Epithelial cell of proximal tubule (primary cell): ENCODE measurements around the gene CALD1. TPM values are rescaled to one million over a fixed set of nuclear protein-coding genes. Genes with fewer than 3 reads are reported as not detected.
A peak's percentile ranks its signal among the peaks of the same experiment; 100 is the strongest.

ENCODE experiments used
- DNase-seq: peaks from one replicate; pipeline ENCODE4 v3.0.0-alpha.2; 2011; ENCODE audit warnings: low read depth
- H3K4me3 ChIP-seq: 2 replicates; pipeline ENCODE4 v1.5.1; 2011; ENCODE audit warnings: low read depth, mild to moderate bottlenecking, low read length
- total RNA-seq: library from RNA; depleted of rRNA; stranded (reverse); fragments of >200 nt; gene quantifications from 2 replicates; pipeline ENCODE4 v1.2.3, GENCODE V29; 2015
- TF ChIP-seq, protein P1 (sequence below): conservative IDR thresholded peaks from 2 replicates; pipeline ENCODE4 v1.5.1; 2012; ENCODE audit warnings: low read depth, mild to moderate bottlenecking, low read length

The CALD1 gene, protein sequence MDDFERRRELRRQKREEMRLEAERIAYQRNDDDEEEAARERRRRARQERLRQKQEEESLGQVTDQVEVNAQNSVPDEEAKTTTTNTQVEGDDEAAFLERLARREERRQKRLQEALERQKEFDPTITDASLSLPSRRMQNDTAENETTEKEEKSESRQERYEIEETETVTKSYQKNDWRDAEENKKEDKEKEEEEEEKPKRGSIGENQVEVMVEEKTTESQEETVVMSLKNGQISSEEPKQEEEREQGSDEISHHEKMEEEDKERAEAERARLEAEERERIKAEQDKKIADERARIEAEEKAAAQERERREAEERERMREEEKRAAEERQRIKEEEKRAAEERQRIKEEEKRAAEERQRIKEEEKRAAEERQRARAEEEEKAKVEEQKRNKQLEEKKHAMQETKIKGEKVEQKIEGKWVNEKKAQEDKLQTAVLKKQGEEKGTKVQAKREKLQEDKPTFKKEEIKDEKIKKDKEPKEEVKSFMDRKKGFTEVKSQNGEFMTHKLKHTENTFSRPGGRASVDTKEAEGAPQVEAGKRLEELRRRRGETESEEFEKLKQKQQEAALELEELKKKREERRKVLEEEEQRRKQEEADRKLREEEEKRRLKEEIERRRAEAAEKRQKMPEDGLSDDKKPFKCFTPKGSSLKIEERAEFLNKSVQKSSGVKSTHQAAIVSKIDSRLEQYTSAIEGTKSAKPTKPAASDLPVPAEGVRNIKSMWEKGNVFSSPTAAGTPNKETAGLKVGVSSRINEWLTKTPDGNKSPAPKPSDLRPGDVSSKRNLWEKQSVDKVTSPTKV
- 140 and 141 TPM in 2 replicates for total RNA-seq

DNA sequence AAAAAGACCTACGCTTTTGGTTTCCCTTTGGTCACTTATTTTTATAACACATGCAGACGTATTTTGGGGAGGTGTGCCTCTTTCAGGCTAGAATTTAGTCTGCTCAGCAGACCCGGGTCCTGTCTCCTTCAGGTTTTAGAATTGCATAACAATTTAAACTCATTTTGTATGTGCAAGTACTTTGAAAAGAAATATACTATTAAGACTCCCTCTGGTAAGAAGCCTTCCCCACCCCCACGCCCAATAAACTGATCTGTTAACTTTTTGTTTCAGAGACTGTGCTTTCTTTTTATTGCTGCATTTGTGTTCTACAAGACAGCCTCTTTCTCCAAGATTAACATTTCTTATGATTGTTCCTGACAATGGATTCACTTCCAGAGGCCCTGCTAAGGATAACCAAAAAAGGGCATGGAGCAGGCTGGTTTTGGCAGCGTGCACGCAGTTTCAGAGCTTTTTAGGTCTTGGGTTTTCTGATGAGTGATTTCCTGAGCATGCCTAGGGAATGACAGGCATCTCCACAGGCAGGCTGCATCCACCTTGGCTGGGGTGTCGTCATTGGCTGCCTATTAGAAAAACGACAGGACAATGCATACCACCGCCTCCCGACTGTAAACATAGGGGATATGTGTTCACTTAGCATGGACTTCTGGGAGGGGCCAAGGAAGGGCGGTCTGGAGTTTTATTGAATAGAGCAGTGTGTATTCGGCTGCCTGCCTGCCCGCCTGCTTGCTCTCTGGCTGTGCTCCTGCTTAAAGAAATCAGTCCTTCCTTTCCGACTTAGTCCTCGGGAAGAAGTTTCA is at the start of gene CALD1:
TSS of gene CALD1 (plus strand) at position 694 of the 800 bp plus-strand sequence. CDS start 88,100 bp downstream, outside the sequence.
- DNase-seq = peak; percentile 87
- TF ChIP-seq, protein P1, sequence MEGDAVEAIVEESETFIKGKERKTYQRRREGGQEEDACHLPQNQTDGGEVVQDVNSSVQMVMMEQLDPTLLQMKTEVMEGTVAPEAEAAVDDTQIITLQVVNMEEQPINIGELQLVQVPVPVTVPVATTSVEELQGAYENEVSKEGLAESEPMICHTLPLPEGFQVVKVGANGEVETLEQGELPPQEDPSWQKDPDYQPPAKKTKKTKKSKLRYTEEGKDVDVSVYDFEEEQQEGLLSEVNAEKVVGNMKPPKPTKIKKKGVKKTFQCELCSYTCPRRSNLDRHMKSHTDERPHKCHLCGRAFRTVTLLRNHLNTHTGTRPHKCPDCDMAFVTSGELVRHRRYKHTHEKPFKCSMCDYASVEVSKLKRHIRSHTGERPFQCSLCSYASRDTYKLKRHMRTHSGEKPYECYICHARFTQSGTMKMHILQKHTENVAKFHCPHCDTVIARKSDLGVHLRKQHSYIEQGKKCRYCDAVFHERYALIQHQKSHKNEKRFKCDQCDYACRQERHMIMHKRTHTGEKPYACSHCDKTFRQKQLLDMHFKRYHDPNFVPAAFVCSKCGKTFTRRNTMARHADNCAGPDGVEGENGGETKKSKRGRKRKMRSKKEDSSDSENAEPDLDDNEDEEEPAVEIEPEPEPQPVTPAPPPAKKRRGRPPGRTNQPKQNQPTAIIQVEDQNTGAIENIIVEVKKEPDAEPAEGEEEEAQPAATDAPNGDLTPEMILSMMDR = no peak
- peak within 1 kb of the TSS; percentile 55 for H3K4me3 ChIP-seq

GRCh38 chr7:134729895-134730294 is 49.5 kb upstream of the CALD1 start:
- H3K4me3 ChIP-seq = no peak overlapping the region
- no peak for DNase-seq
- TF ChIP-seq, protein P1 = no peak

- TF ChIP-seq, protein P1 = no peak
- H3K4me3 ChIP-seq = no peak overlapping the region
- no peak for DNase-seq
Observed at GRCh38 chr7:134730411-134730829, 49.0 kb upstream of the CALD1 start.

DNA sequence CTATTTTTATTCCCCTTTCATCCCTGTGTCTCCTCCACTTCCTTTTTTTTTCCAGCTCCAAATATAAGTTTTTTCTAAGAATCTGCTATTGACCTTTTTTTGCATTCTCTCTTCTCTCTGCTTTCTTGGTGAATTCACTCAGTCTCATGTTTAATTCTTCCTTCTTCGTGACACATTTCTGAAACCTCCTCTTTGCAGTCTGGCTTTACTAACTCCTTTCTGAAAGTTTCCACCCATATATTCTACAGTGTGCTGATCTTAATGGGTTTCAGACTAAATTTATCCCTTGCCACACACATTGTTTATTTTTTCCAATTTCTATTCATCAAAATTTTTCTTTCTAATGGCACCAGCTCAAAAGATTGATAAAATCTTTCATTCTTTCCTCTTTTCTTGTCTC is 47.8 kb upstream of the CALD1 start:
- no peak overlapping the region for H3K4me3 ChIP-seq
- no peak for DNase-seq
- TF ChIP-seq, protein P1 = no peak

GRCh38 chr7:134732728-134733127 is 46.7 kb upstream of the CALD1 start:
- no peak overlapping the region for H3K4me3 ChIP-seq
- no peak for DNase-seq
- TF ChIP-seq, protein P1 = no peak

GRCh38 chr7:134736381-134736780 is 43.1 kb upstream of the CALD1 start:
- H3K4me3 ChIP-seq = no peak overlapping the region
- DNase-seq = no peak
- TF ChIP-seq, protein P1 = no peak
